HG03025 (cell line): ENCODE results near the gene GLYATL1.
A peak's percentile ranks its signal among the peaks of the same experiment; 100 is the strongest.

Experiments used
- ATAC-seq: cut with Tn5 transposase; IDR thresholded peaks from one replicate; pipeline ENCODE4 v1.9.1; 2021; ENCODE audit warnings: mild to moderate bottlenecking, moderate library complexity; ENCODE audit not compliant: unreplicated experiment, low FRiP score

Gene GLYATL1

GRCh38 chr11:58926251-58926650, 13.0 kb upstream of the GLYATL1 start:
- ATAC-seq = no peak

GRCh38 chr11:58926695-58927094, 12.6 kb upstream of the GLYATL1 start:
- ATAC-seq = no peak

- ATAC-seq = no peak
Measured at GRCh38 chr11:58927393-58928106, 11.7 kb upstream of the GLYATL1 start.

- no peak for ATAC-seq
Measured at GRCh38 chr11:58928107-58928499, 11.2 kb upstream of the GLYATL1 start.

GRCh38 chr11:58928691-58929090, 10.6 kb upstream of the GLYATL1 start:
- no peak for ATAC-seq

- ATAC-seq = no peak
Measured at GRCh38 chr11:58930926-58931325, 8.4 kb upstream of the GLYATL1 start.

- no peak for ATAC-seq
Measured at GRCh38 chr11:58933661-58934060, 5.6 kb upstream of the GLYATL1 start.

- ATAC-seq = no peak
Measured at GRCh38 chr11:58934945-58935513, 4.3 kb upstream of the GLYATL1 start.

GRCh38 chr11:58938398-58938797, 890 bp upstream of the GLYATL1 start:
- no peak for ATAC-seq

GRCh38 chr11:58940028-58940427, 740 bp downstream of the GLYATL1 start:
- no peak for ATAC-seq

- no peak for ATAC-seq
Measured at GRCh38 chr11:58941838-58942237, 2.5 kb downstream of the GLYATL1 start.

- no peak for ATAC-seq
Measured at GRCh38 chr11:58945663-58946062, 6.4 kb downstream of the GLYATL1 start.

GRCh38 chr11:58949184-58949583, 9.9 kb downstream of the GLYATL1 start:
- no peak for ATAC-seq

GRCh38 chr11:58957922-58958321, 18.6 kb downstream of the GLYATL1 start:
- peak; percentile 69 for ATAC-seq

- ATAC-seq = no peak
Measured at GRCh38 chr11:58958500-58958899, 19.2 kb downstream of the GLYATL1 start.

- ATAC-seq = no peak
Measured at GRCh38 chr11:58963551-58964104, 24.3 kb downstream of the GLYATL1 start.

GRCh38 chr11:58965246-58965985, 26.1 kb downstream of the GLYATL1 start:
- ATAC-seq = no peak

- no peak for ATAC-seq
Measured at GRCh38 chr11:58968251-58968711, 29.0 kb downstream of the GLYATL1 start.

- ATAC-seq = no peak
Measured at GRCh38 chr11:58977470-58977869, 38.2 kb downstream of the GLYATL1 start.

GRCh38 chr11:58979222-58979621, 39.9 kb downstream of the GLYATL1 start:
- ATAC-seq = no peak

GRCh38 chr11:58980159-58980843, 41.0 kb downstream of the GLYATL1 start:
- no peak for ATAC-seq
